ENCODE data around the gene SPTSSB.

DNA sequence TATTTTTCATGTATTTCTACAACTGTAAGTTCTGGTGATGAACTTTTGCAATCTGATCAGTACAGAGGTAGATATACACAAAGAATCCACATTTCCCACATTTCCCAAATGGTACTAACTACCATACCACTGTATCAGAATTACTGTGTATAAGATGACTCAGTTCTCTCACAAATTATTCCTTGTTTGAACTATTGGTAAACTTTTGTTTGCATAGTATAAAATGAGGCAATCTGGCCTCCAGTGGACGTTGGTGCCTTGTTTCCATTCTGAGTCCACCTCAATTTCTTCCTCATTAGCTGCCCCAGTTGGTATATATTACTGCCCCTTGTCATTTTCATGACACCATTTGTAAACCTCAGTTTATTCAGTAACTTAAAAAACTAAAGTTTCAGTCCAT lies 38.5 kb downstream of the SPTSSB start:
- TF ChIP-seq, protein P1, sequence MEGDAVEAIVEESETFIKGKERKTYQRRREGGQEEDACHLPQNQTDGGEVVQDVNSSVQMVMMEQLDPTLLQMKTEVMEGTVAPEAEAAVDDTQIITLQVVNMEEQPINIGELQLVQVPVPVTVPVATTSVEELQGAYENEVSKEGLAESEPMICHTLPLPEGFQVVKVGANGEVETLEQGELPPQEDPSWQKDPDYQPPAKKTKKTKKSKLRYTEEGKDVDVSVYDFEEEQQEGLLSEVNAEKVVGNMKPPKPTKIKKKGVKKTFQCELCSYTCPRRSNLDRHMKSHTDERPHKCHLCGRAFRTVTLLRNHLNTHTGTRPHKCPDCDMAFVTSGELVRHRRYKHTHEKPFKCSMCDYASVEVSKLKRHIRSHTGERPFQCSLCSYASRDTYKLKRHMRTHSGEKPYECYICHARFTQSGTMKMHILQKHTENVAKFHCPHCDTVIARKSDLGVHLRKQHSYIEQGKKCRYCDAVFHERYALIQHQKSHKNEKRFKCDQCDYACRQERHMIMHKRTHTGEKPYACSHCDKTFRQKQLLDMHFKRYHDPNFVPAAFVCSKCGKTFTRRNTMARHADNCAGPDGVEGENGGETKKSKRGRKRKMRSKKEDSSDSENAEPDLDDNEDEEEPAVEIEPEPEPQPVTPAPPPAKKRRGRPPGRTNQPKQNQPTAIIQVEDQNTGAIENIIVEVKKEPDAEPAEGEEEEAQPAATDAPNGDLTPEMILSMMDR (IDR thresholded peaks at IDR 0.05): no peak
- TF ChIP-seq POLR2AphosphoS5 (IDR thresholded peaks at IDR 0.05; ENCODE audit: low read depth, low read length) (no peak), SIN3A (IDR thresholded peaks at IDR 0.05; ENCODE audit: borderline replicate concordance, insufficient read depth, low read depth, low read length) (no peak), TCF7L2 (IDR thresholded peaks at IDR 0.05; ENCODE audit: low read depth, low read length) (no peak)
- TF ChIP-seq, protein P2, sequence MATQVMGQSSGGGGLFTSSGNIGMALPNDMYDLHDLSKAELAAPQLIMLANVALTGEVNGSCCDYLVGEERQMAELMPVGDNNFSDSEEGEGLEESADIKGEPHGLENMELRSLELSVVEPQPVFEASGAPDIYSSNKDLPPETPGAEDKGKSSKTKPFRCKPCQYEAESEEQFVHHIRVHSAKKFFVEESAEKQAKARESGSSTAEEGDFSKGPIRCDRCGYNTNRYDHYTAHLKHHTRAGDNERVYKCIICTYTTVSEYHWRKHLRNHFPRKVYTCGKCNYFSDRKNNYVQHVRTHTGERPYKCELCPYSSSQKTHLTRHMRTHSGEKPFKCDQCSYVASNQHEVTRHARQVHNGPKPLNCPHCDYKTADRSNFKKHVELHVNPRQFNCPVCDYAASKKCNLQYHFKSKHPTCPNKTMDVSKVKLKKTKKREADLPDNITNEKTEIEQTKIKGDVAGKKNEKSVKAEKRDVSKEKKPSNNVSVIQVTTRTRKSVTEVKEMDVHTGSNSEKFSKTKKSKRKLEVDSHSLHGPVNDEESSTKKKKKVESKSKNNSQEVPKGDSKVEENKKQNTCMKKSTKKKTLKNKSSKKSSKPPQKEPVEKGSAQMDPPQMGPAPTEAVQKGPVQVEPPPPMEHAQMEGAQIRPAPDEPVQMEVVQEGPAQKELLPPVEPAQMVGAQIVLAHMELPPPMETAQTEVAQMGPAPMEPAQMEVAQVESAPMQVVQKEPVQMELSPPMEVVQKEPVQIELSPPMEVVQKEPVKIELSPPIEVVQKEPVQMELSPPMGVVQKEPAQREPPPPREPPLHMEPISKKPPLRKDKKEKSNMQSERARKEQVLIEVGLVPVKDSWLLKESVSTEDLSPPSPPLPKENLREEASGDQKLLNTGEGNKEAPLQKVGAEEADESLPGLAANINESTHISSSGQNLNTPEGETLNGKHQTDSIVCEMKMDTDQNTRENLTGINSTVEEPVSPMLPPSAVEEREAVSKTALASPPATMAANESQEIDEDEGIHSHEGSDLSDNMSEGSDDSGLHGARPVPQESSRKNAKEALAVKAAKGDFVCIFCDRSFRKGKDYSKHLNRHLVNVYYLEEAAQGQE (IDR thresholded peaks at IDR 0.05; ENCODE audit: insufficient read depth in 1 of 2, low read depth in 2 of 2, low read length in 1 of 2): no peak

Measured in Panc1 (cell line).